B cell (primary cell): ENCODE data around the gene BRD1.

Experiments
- CTCF ChIP-seq: fragments of 200-600 bp; IDR thresholded peaks from one replicate; pipeline ENCODE4 v1.8.0; 2022; ENCODE audit warnings: antibody characterized with exemption, mild to moderate bottlenecking
- EZH2 ChIP-seq: IDR thresholded peaks from 2 replicates; pipeline ENCODE4 v1.6.1; 2012; ENCODE audit warnings: borderline replicate concordance, low read depth, mild to moderate bottlenecking, moderate library complexity, low read length; ENCODE audit not compliant: insufficient read depth, poor library complexity, severe bottlenecking

GRCh38 chr22:49748514-49748913, 79.2 kb downstream of the BRD1 start:
- no peak for TF ChIP-seq CTCF
- no peak for TF ChIP-seq EZH2
